Activated CD8-positive, alpha-beta memory T cell treated with anti-CD3 and anti-CD28 coated beads, Interleukin-2, amount 50 U/mL, for 48 hours (primary cell): ENCODE measurements around the gene PLEKHM3.

Source experiments
- DNase-seq: peaks from one replicate; pipeline ENCODE4 v3.0.0-alpha.2; 2020

The PLEKHM3 gene

DNA sequence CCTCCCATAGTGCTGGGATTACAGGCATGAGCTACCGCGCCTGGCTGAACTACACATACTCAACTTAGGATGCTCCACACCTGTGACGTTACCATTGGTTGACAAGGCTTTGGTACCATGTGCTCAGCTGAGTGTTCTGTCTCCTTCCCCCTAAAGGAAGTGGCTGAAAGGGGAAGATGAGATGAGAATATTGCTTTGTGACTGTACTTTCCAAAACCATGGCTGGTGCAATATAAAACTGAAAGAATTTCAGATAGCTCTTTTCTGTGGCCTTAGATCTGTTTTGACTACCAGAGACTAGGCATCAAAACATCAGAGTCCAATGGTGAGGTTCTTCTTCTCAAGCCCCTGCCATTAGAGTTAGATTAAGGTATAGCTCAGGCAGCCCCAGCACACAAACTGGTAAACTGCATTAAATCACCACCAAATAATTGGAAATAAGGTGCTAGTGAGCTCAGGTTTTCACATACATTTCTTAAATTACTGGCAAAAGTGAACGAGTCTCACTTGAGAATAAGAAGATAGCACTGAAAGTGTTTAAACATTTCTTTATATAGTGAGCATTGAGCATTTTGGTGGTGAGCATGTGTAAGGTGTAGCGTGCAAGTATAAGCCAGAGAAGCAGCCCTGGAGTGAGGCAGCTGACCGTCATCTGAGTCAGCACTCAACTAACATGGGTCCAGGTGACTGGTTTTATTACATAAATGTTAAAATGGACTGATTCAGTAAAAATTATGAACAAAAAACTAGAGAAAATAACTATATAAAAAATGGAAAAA is 142.1 kb downstream of the PLEKHM3 start:
- DNase-seq, result no peak

DNA sequence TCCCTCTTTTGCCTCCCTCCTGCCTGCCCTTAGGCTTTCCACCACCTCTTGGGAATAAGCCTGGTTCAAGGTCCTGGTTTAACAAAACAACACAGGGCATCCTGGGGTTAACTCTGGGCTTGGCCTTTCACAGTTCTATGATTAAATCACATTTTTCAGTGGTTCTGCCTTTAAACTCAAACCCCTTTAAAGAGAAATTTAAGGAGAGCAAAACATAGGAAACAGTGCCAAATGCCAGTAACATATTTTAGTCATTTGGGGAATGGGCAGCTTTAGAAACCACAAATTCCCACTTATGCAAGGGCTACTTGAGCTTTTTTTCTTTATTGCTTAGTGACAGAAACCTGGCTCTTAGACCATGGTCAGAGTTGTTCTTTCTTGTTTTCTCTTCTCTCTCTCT is 143.4 kb downstream of the PLEKHM3 start:
- DNase-seq, result no peak

DNA sequence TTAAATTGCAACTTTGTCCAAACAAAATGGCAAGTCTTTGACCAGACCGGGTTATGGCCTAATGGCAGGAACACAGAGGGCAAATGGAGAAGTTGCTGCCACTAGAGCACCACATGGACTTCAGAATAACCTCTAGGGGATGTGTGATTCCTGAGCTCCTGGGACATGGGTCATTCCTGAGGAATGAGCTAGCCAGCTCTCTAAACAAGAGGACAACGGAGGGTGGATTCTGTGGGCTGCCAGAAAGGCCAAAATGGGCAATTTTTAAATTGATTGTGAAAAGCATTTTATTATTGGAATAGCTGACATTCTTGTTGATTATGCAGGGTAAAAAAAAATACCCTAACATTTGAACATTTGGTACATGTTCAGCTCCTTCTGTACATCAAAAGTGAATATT is 145.8 kb downstream of the PLEKHM3 start:
- DNase-seq, result no peak

DNA sequence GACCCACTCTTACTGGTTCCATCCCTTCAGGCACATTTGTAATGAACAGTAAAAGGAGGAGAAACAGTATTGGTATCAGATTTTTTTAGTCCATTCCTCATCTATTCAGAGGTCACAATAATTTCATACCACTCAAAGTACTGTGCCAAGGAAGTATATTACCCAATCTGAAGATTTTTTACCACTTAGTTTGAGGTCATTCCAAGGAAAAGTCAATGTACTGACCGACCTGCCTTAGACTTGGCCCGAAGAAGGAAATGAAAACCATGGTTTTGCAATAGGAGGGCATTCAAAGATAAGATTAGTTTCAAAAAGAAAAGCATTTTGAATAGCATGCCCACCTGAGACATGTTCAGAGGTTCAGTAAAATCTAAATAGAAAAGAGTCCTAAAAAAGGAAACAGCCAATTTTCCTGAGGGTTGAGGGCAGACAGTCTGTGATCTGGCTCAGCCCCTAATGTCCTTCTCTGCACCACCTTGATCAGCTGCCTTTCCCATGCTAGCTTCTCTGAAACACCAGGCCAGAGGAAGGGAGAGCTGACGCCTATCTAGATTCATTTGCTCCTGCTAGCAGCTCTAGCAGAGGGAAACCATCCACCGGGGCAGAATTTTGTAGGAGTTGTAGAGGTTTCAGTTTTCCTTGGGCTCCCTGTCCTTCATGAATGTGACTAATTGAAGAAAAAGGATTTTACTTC is 148.3 kb downstream of the PLEKHM3 start:
- DNase-seq, result no peak

DNA sequence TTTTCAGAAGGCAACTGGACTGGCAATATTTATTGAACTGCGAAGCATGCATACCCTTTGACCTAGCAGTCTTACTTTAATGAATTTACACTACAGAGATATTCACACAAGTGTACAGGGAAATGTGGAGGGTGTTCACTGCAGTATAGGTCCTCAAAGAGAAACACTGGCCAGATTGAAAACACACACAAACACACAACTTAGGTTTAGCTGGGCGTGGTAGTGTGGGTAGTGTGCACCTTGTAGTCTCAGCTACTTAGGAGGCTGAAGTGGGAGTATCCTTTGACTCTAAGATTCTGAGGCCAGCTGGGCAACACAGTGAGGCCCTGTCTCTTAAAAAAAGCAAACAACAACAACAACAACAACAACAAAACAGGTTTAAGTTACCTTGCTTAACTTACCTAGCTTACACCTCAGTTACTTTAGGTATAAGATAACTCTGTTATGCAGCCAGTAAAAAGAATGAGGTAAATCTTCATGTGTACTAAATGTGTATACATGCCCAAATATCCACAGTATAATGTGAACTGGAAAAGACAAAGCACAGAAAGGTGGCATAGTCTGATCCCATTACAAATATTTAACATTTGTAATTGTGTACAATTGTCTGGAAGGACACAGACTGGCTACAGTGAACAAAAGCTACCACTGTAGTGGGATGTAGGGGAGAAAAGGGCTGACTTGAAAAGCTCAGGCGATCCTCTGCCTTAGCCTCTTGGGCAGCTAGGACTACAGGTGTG is 149.7 kb downstream of the PLEKHM3 start:
- DNase-seq, result no peak

DNA sequence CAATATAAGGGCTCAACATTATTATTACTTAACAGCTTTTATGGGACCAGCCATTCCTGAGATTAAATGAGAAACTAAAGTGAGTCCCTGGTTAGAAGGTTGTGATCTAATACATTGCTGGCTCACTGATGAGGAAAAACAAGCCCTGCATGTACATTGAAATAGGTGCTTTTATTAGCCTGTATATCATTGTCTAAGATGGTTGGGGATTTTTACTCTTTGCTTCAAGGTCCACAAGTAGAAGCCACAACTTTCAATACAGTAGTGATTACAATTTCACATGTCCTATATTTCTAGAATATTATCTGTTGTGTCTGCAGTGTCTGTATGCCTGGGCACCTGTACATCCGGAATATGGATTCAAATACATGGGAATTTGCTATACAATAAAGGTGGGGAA is 151.5 kb downstream of the PLEKHM3 start:
- DNase-seq, result no peak

DNA sequence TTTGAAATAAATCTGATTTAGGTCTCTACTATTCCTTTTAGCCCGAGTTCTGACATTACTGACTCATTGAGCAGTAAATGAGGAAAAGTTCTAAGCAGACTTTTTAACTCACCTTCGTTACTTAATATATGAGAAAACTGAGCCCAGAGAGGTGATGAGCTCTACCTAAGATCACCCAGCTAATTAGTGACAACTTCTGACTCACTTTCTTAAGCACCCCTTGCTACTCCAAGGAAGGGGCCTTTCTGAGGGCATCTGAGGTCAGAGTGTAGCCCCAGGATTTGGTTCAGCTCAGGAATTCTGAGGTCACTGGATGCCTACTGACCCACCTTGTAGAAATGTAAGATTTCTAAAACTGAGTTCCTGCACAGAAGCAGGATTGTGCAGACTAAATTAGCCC is 153.4 kb downstream of the PLEKHM3 start:
- DNase-seq, result no peak

DNA sequence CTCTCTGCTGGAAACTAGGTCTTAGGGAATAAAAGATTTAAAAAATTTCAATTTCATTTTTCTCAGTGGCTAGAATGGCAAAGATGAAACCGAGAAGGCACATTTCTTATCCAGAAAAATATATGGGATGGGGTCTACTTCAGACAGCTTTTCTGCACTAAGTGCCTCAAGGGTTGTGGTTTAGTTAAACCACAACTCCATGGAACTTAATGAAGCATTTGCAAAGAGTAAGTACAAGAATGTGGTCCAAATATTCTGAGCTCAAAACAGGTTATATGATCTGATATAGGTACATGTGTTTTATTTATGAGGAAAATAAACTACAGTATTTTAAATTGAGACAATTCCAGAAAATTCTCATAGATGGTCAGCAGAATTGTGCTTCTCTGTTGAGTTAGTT is 153.8 kb downstream of the PLEKHM3 start:
- no peak for DNase-seq

DNA sequence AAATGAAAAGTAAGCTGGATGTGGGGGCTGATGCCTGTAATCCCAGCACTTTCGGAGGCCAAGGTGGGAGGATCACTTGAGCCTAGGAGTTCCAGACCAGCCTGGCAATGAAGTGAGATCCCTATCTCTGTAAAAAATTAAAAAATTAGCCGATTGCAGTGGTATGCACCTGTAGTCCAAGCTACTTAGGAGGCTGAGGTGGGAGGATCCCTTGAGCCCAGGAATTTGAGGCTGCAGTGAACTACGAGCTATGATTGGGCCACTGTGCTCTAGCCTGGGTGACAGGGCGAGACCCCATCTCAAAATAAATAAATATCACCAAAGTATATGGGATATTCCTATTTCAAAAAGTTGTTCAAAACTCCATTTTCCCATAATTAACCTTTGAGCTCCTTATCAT is 154.5 kb downstream of the PLEKHM3 start:
- DNase-seq, result no peak

DNA sequence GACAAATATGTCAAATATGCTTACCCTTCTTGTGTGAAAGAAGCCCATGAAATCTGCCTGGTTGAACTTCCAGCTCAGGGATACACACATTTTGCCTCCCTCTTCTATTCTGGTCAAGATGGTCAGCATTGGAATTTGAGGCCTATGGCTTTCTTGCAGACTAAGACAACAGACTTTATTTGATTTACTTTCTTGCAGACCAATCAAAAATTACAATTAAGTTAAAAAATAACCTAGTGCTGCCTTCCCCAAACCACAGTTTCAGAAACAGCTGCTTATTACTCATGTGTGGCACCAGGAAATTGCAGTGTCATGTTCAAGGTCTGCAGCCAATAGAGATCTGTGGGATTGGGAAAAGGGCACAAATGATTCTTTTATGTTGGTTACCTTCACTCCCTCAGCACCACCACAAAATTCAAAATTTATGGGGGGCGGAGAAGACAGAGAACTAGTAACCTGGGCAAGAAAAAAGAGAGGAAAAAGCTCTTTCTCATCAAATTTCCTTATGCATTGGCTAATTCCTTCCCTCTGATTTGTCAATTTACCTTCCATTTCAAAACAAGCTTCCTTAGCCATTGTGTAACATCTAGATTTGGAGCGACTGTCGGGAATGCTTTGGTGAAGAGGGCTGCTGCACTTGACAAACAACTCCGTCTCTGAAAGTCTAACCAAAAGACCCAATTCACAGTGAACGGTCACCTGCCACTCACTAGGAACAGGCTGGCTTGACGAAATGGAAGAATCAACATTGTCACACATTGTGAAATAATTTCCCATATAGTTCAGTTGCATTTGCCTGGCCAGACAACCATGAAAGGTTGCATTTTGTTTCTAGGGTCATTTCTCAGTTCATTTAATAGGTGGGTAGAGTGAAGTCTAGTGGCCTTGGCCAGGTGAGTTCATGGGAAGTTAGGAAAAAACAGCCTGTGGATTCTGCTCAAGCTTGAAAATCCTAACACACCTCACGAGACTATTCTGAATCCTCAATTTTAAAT is 155.2 kb downstream of the PLEKHM3 start:
- no peak for DNase-seq

DNA sequence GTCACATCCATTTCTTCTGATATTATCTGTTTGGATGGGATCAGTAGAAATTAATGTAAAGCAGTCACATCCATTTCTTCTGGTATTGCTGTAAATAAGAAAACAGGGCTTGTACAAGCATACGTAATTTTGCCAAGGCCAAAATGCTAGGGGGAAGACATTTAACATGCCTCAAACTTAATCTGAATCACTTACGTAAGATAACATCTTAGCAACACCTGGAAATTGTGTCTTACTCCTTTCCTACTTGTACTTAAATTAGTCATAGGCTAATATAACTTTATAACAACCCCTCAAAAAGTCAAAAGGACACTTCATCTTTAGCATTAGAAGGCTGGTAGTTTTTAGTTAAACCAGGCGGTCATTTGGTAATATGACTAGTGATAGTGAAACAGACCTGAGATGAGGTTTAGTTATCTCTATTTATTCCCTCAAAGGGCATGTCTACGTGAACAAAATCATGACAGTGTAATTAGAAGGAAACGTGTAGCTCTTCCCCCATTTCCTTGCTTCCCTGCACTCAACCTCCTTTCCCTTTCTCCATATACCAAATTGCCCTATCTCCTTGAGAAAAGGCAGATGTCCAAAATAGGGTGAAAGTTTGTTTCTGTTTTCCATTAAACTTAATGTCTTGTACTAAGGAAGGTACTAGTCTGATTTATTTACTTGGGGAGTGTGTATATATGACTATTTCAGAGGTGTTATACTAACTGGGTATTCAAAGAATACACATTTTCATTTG is 156.3 kb downstream of the PLEKHM3 start:
- no peak for DNase-seq

DNA sequence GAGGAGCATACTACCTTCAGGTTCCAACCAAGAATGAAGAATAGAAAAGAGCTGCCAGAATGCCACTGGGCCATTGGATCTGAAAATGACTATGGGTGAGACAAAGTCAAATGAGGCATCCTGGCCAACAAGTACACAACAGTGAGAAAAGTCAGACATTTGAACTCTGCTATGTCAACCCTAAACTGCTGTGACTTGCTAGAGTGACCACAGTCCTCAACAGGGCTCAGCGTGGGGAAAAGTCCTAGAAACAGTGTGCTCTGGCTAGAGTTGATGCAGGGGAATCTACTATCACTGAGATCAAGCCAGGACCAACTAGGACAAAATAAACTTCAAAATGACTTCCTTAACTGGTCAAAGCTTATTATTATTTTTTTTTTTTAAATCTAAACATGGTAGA is 157.4 kb downstream of the PLEKHM3 start:
- DNase-seq, result no peak

DNA sequence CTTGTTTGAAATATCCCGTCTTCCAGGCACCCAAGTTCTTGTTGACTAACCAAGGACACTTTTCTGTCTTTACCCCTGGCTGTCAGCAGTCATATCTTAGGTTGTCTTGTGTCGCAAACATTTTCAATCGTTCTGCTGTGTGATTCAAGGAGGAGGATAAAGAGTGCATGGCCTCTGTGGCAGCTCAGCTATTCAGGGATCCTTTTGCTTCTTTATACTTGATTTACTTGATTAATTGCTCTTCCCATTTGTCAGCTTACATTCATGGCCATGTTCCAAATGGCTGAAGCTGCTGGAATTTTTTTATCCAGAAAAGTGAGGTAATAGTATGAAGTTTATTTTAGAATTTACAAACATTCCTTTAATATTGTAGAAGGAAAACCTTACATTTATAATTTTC is 158.3 kb downstream of the PLEKHM3 start:
- DNase-seq, result no peak

DNA sequence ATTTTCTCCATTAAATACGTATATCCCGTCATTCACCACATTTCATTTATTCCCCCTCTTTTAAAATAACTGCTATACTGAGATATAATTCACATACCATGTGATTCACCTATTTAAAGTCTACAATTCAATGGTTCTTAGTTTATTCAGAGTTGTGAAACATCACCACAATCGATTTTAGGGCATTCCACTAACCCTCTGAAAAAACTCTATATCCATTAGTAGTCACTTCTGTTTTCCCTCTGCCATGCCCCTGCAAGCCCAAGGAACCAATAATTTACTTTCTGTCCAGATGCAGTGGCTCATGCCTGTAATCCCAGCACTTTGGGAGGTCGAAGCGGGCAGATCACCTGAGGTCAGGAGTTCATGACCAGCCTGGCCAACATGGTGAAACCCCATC is 160.1 kb downstream of the PLEKHM3 start:
- DNase-seq, result no peak

DNA sequence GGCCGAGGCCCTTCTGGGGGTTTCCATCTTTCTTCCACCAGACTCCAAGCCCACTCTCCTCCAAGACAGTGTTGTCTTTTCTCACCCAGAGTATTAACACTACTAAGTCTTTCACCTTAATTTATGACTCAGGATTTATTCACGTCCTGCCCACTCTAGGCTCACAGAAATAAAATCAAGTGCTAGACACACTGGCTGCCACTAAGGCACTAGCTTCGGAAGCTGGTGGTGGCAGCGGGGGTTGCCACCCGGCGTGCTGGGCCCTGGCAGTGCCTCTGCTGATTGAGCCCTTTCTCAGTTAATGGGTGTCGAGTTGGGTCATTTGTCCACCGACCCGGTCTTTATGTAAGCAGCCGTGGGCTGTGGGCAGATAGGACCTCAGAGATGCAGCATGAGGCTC is 162.0 kb downstream of the PLEKHM3 start:
- DNase-seq, result no peak

DNA sequence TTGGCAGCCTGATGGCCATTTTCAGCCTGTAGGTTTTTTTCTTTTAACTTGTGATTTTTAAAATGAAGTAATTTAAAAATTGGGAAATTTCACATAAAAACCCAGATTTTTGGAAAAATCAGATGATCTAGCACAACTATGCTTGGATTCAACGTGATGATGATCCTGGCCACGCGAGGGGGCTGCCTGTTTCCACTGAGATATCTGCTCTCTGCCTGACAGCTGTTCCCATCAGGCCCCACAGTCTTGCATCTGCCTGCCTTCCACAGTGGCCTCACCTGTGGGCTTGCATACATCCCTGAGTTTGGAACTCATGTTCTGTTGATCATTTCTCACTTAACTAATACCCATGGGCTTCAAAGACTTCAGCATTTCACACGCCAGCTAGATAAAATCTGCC is 163.5 kb downstream of the PLEKHM3 start:
- no peak for DNase-seq

DNA sequence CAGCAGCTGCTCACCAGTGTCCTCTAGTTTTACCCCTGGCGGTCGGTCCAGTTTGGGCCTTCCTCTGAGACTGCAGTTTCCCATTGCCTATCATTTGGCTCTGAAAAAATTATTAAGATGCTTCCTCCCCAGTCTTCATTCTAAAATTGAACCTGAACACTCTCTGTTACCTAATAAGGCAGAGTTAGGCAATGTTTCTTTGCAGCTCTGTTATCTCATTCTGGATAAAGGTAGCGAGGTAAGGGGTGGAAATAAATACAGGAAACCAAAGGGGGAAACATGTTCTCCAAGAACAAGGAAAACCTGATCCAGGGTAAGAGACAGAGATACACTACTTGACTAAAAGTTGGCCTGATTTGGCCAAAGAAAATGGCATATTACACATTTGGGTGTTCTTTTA is 164.6 kb downstream of the PLEKHM3 start:
- no peak for DNase-seq

DNA sequence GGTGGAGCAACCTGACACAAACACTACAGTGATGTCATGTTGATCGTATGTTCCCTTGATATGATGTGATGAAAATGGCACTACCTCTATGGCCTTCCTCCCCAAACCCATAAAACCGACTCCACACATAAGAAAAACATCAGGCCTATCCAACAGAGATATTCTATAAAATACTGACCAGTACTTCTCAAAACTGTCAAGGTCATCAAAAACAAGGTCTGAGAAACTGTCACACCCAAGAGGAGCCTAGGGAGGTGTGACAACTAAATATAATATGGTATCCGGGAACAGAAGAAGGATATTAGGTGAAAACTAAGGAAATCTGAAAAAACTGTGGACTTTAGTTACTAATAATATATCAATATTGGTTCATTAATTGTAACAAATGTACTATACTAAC is 169.7 kb downstream of the PLEKHM3 start:
- no peak for DNase-seq

DNA sequence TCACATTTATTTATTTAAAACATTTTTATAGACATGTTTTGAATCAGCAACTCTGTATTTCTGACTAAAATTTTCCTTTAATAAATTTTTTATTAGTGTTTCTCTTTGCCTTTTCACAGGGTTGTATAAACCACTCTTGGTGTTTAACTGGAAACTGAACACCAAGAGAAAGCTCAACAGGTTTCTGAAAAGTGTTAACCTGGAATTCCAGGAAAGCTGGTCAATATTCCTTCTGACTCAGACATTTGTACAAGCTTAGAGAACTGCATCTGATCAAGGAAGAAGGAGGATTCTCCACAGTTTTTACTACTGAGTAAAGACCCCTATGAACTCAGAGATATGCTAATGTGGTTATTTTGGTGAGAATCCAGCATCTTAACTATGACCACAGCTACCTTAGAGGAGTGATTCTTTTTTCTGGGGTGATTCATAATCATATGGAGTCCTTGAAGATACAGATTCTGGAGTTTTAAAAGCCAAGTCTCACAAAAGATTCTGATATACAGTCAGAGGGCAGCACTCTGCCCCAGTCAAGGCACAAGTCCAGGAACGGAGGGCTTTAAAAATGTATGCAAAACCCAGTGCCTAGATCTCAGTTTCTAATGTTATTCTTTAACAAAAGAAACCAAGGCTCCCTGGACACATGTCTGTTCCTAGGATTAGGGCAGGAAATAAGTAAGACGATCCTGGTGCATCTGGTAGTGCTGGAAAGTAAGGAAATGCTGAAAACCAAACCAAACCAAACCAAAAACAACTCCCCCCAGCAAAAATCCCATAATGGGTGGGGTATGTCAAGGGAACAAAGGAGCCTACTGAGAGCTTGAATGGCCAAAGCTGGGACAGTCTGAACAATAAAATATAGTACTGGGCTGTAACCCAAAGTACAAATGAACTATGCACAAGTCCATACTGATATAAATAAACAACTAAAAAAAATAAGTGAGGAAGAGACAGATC is 170.6 kb downstream of the PLEKHM3 start:
- DNase-seq, result no peak

DNA sequence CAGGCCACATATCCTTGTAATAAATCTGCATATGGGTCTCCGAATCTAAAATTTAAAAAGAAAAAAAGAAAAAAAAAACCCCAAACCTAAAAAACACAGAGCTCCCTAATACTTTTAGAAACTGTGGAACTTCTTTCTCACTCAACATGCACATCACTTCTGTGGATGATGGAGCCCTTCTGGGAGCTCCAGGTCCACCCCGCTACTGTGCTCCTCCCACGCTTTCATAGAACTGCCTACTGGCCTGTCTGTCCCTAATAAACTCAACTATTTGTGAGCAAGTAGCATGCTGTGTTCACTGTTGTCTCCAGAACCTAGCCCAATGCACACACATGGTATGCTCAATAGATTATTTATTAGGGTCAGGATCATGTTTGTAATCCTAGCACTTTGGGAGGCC is 172.5 kb downstream of the PLEKHM3 start:
- no peak for DNase-seq

DNA sequence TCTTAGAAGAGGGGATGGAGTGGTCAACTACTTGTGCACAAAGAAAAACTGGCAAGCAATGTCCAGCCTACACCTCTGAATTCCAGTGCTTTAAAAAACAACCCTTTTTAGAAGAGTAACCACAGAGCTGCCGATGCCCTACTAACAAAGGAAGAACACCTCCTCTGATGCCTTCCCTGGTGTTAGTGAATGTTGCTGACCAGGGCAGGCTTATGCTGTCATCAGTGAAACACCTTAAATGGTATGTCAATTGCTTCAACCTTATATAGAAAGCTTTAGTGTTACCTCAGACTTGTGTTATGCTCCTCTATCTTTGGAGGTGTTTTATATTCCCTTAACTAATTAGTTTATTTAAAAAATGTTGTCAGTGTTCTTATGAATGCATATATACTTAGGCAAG is 175.9 kb downstream of the PLEKHM3 start:
- no peak for DNase-seq
